ENCODE results near the gene GLIPR2.

- TF ChIP-seq, protein P1, sequence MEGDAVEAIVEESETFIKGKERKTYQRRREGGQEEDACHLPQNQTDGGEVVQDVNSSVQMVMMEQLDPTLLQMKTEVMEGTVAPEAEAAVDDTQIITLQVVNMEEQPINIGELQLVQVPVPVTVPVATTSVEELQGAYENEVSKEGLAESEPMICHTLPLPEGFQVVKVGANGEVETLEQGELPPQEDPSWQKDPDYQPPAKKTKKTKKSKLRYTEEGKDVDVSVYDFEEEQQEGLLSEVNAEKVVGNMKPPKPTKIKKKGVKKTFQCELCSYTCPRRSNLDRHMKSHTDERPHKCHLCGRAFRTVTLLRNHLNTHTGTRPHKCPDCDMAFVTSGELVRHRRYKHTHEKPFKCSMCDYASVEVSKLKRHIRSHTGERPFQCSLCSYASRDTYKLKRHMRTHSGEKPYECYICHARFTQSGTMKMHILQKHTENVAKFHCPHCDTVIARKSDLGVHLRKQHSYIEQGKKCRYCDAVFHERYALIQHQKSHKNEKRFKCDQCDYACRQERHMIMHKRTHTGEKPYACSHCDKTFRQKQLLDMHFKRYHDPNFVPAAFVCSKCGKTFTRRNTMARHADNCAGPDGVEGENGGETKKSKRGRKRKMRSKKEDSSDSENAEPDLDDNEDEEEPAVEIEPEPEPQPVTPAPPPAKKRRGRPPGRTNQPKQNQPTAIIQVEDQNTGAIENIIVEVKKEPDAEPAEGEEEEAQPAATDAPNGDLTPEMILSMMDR (IDR thresholded peaks at IDR 0.05) = no peak
- no peak for TF ChIP-seq ZFX (IDR thresholded peaks at IDR 0.05; ENCODE audit: borderline replicate concordance)
Observed at GRCh38 chr9:36134761-36135505, 1.6 kb upstream of the GLIPR2 start.

Measured in 22Rv1 (cell line).